GM12892 (cell line): ENCODE results near the gene KIF6.

Experiments used
- DNase-seq: peaks from one replicate; pipeline ENCODE4 v3.0.0; 2011; ENCODE audit not compliant: insufficient read length
- FAIRE-seq: peaks from 2 replicates; lab custom pipeline; 2011; peaks lifted over from hg19 to GRCh38; lab: Jason Lieb, UNC
- POLR2A ChIP-seq: IDR thresholded peaks from 2 replicates; pipeline ENCODE4 v1.6.1; 2011; ENCODE audit warnings: low read depth, low read length, control low read depth
- POLR2AphosphoS5 ChIP-seq: IDR thresholded peaks from 2 replicates; pipeline ENCODE4 v1.6.1; 2011; ENCODE audit warnings: low read depth, low read length, control low read depth
- TAF1 ChIP-seq: IDR thresholded peaks from 2 replicates; pipeline ENCODE4 v1.6.1; 2011; ENCODE audit warnings: low read depth, mild to moderate bottlenecking, control low read depth, low read length, borderline replicate concordance

The KIF6 gene

DNA sequence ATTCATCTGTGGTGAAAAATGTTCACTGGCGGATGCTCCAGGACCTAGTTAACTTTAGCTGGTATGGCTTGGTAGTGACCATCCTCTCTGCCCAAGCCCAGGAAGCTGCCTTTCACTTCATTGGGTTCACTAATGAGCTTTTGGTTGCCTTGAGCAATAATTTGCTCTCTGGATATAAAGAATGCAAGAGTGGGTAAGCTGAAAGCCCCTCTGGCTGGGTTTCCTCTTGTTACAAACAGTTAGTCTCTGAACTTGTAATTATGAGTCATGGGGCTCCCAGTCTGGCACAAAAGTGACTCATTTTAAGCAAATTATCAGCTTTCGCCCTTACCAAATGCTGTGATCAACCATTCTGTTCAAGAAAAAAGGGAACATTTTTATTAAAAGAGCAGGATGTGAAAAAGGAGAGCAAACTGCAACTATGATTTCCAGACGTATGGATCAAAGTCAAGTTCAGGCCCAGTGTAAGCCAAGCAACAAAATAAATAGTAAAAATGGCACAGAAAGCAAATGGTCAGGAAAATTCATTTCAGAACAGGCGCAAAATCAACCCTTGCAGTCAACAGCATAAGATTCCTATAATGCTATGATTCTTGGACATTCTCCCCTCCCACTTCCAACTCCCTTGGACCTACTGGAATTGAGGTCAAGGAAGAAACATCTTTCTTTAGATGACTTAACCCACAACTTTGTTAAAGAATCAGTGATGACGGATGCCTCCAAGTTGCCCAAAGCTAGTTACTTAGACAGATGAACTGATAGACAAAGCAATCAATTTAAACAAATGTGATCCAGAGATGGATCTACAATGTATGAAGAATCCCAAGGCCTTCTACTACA, 272.7 kb downstream of the KIF6 start:
- DNase-seq: no peak
- no peak for FAIRE-seq
- TF ChIP-seq POLR2AphosphoS5 (no peak), TAF1 (no peak), POLR2A (no peak)

DNA sequence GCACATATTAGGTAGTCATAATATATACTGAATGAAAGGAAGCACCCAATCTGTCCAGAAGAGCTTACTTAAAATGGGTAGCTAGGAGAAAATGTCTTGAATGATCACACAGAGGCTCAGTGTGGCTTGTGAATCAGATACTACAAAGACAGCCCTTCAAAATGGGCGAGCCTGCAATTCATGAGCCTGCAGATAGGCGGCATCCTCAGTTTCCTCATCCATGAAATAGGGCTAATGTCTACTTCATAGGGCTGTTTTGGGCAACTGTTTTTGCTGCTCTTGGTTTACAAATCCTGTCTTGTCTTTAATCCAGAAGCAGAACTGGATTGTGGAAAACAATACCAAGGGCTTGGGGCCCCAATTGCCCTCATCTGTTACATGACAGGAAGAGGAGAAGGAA, 273.4 kb downstream of the KIF6 start:
- TF ChIP-seq TAF1: no peak
- TF ChIP-seq POLR2A: no peak
- TF ChIP-seq POLR2AphosphoS5: no peak
- DNase-seq (no peak), FAIRE-seq (no peak)

DNA sequence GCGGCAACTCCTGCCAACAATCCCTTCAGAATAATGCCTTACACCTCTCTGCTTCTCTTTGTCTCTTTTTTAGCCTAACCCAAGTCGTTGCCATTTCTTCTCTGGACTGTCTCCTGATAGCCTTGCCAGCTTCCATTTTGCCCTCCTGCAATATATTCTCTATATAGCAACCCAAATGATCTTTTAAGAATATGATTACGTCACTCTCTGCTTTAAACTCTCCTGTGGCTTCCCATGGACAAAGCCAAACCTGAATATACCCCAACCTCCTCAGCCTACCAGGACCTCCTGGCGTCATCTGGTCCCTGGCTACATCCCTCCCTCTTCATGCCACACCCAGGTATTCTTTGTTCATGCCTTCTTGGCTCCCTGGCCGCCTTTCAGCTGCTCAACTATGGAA, 276.2 kb downstream of the KIF6 start:
- FAIRE-seq (no peak), DNase-seq (no peak)
- TF ChIP-seq POLR2AphosphoS5 (no peak), TAF1 (no peak), POLR2A (no peak)

DNA sequence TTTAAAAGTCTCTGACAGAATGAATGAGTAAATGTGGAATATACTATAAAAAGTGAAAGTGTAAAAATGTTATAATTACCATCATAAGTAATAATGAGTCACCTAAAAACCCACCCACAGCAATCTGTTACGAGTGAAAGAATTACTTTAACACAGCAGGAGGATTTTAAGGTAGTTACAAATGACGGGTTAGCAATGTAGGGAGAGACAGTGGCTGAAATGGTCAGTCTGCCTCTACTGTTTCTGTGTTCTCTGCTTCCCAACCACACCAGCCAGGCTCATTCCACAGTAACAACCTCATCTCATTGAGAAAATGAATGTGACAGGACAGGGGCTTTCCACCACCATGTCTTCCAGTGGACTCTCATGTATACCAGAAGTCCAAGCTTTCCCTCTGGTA, 278.3 kb downstream of the KIF6 start:
- DNase-seq (no peak), FAIRE-seq (no peak)
- TF ChIP-seq TAF1 (no peak), POLR2AphosphoS5 (no peak), POLR2A (no peak)

DNA sequence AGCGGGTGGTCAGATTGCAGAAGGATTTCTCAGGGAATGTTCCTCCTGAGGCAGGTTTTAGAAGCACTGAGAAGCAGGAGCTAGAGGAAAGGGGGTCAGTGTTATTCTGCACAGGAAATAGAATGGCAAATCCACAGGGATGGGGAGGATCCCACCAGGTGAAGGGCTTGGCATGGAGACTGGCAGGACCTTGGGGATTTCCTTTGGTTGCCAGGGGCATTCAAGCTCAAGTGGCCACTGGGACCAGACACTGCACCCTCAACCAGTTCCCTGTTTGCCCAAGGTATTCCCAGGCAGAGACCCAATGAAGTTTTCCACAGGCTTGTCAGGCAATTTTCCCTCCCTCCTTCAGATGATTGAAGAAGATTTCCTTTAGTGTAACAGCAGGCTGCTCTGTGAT, 279.5 kb downstream of the KIF6 start:
- no peak for TF ChIP-seq TAF1
- TF ChIP-seq POLR2AphosphoS5: no peak
- no peak for TF ChIP-seq POLR2A
- FAIRE-seq (no peak), DNase-seq (no peak)

DNA sequence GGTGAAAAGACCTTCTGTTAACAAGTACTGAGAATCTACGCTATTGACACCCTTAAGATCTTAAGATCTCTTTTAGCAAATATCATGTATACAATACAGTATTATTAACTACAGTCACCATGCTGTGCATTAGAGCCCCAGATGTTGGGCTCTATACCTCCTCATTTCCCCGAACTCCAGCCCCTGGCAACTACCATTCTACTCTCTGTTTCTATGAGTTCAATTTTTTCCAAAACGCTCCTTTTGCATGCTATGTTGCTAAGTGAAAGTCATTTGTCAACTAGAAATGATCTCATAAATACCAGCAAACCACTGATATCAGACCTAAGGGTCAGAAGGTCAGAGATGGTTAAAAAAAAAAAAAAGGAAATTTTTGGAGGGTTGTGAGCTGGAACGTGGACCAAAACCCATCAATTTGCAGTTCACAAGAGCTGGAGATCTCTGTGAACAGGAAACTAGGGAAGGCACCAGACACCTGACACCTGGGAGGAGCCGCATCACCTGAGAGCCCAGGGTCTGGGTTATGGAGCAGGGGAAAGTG, 280.7 kb downstream of the KIF6 start:
- DNase-seq: no peak
- no peak for TF ChIP-seq TAF1
- TF ChIP-seq POLR2AphosphoS5: no peak
- TF ChIP-seq POLR2A: no peak
- no peak for FAIRE-seq

- DNase-seq: no peak
- TF ChIP-seq POLR2AphosphoS5 (no peak), POLR2A (no peak), TAF1 (no peak)
- no peak for FAIRE-seq
Observed at GRCh38 chr6:39441986-39442385, 283.2 kb downstream of the KIF6 start.

- TF ChIP-seq TAF1 (no peak), POLR2A (no peak), POLR2AphosphoS5 (no peak)
- no peak for DNase-seq
- no peak for FAIRE-seq
Observed at GRCh38 chr6:39441301-39441700, 283.9 kb downstream of the KIF6 start.

DNA sequence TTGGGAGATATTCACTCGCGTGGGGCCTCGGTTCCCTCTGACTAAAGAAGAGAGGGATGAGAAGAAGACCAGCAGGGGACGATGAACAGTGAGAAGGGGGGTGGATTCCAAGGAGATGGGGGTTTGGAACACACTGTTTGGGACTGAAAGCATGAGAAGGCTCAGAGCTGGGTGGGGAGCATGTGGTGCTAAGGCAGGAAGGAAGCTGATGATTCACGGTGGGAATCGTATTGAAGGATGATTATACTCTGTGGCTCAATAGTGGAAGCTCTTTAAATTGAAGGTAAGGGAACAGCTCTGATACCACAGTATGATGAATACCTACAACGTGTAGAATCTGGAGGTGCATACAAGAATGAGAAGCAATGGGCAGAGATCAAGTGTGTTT, 285.2 kb downstream of the KIF6 start:
- no peak for DNase-seq
- FAIRE-seq: no peak
- no peak for TF ChIP-seq POLR2A
- no peak for TF ChIP-seq TAF1
- TF ChIP-seq POLR2AphosphoS5: no peak

GRCh38 chr6:39439342-39440038, 285.7 kb downstream of the KIF6 start:
- FAIRE-seq (no peak), DNase-seq (no peak)
- TF ChIP-seq POLR2A (no peak), TAF1 (no peak), POLR2AphosphoS5 (no peak)

DNA sequence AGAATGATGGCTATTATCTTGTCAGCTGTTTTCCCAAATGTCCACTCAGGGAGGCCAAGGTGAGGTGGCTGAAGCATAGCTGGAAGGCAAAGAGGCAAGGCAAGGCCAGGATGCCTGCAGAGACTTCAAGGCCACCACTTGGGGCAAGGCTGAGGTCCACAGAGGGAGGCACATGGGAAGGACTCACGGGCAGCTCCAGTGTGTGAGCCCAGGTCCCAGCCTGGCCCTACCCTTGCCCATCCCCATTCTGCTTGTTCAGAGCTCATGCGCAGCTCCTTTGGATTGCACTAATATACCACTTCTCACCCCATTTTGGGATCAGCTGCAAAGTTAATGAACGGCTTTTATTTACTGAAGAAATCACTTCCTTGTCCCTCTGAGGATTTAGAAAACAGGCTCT, 291.6 kb downstream of the KIF6 start:
- TF ChIP-seq POLR2AphosphoS5 (no peak), TAF1 (no peak), POLR2A (no peak)
- FAIRE-seq (no peak), DNase-seq (no peak)
